Dermis blood vessel endothelial cell (primary cell): ENCODE data around the gene HMGB1. TPM values are rescaled to one million over a fixed set of nuclear protein-coding genes. Genes with fewer than 3 reads are reported as not detected.
"Not testable (repeated sequence)": the region's sequence is repeated elsewhere in the genome, so short reads cannot be mapped to it uniquely, and the experiment has no call there.

Experiments
- DNase-seq: peaks from one replicate; pipeline ENCODE4 v3.0.0; 2010
- total RNA-seq: library from RNA; depleted of rRNA; stranded (reverse); fragments of >200 nt; gene quantifications from 2 replicates; pipeline ENCODE4 v1.2.3, GENCODE V29; 2014

HMGB1 gene
- total RNA-seq, 1 donor from 2014 or later: 250 TPM

- no peak for DNase-seq
Observed at GRCh38 chr13:30465343-30465592, 468 bp downstream of the HMGB1 start.

GRCh38 chr13:30464496-30465342 is 1.0 kb downstream of the HMGB1 start:
- DNase-seq: peak; percentile 81

GRCh38 chr13:30463787-30464495 is 1.8 kb downstream of the HMGB1 start:
- peak; percentile 83 for DNase-seq

- DNase-seq: peak; percentile 63
Observed at GRCh38 chr13:30461279-30462066, 4.3 kb downstream of the HMGB1 start.

- no peak for DNase-seq
Observed at GRCh38 chr13:30457306-30457891, 8.3 kb downstream of the HMGB1 start.

GRCh38 chr13:30456290-30456689 is 9.4 kb downstream of the HMGB1 start:
- DNase-seq: no peak

- no peak for DNase-seq
Observed at GRCh38 chr13:30454991-30455390, 10.7 kb downstream of the HMGB1 start.

- peak; percentile 41 for DNase-seq
Observed at GRCh38 chr13:30453727-30454126, 12.0 kb downstream of the HMGB1 start.

- DNase-seq: not testable (repeated sequence)
Observed at GRCh38 chr13:30451476-30451875, 14.3 kb downstream of the HMGB1 start.

GRCh38 chr13:30450066-30450465 is 15.7 kb downstream of the HMGB1 start:
- no peak for DNase-seq

GRCh38 chr13:30448441-30448840 is 17.3 kb downstream of the HMGB1 start:
- DNase-seq: no peak

- DNase-seq: no peak
Observed at GRCh38 chr13:30446126-30446500, 19.6 kb downstream of the HMGB1 start.

- no peak for DNase-seq
Observed at GRCh38 chr13:30443957-30444404, 21.8 kb downstream of the HMGB1 start.

GRCh38 chr13:30443491-30443890 is 22.2 kb downstream of the HMGB1 start:
- DNase-seq: not testable (repeated sequence)

- DNase-seq: no peak
Observed at GRCh38 chr13:30442926-30443325, 22.8 kb downstream of the HMGB1 start.

GRCh38 chr13:30440910-30441703 is 24.6 kb downstream of the HMGB1 start:
- no peak for DNase-seq

GRCh38 chr13:30438286-30438685 is 27.4 kb downstream of the HMGB1 start:
- DNase-seq: no peak

- DNase-seq: no peak
Observed at GRCh38 chr13:30437177-30437576, 28.6 kb downstream of the HMGB1 start.

- DNase-seq: no peak
Observed at GRCh38 chr13:30435911-30436451, 29.8 kb downstream of the HMGB1 start.

GRCh38 chr13:30431269-30431940 is 34.3 kb downstream of the HMGB1 start:
- DNase-seq: no peak
